Measurements from ENCODE around the gene APIP.
"Not testable (repeated sequence)": the region's sequence is repeated elsewhere in the genome, so short reads cannot be mapped to it uniquely, and the experiment has no call there.

The APIP gene

DNA sequence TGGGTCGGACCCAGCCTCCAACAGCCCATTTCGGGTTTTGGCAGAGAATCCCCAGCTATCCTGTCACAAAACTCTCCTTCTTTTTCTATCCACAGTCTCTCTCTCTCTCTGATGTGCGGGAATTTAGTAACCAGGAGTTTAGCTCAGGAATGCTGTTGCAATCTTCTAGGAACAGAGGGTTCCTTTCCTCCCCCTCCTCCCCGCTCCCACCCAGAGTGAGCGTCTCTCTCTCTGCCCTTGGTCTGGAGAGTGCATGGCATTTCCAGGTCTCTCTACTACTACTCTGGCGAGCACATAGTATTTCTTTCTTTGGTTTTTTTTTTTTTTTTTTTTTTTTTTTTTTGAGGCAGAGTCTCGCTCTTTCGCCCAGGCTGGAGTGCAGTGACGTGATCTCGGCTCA lies 17.7 kb downstream of the APIP start:
- Histone ChIP-seq H3K27me3 (ENCODE audit: insufficient read depth, low read depth, severe bottlenecking) (no peaks in the 10 kb centered on the region), H3K36me3 (peaks cover 3% of the 10 kb centered on the region; the same call in 1 of the 2 replicates), H3K27ac (no peak overlapping the region), H3K4me3 (ENCODE audit: low read depth, low read length) (no peak overlapping the region), H3K9me3 (ENCODE audit: severe bottlenecking) (peaks cover 37% of the 10 kb centered on the region)
- TF ChIP-seq, protein P1, sequence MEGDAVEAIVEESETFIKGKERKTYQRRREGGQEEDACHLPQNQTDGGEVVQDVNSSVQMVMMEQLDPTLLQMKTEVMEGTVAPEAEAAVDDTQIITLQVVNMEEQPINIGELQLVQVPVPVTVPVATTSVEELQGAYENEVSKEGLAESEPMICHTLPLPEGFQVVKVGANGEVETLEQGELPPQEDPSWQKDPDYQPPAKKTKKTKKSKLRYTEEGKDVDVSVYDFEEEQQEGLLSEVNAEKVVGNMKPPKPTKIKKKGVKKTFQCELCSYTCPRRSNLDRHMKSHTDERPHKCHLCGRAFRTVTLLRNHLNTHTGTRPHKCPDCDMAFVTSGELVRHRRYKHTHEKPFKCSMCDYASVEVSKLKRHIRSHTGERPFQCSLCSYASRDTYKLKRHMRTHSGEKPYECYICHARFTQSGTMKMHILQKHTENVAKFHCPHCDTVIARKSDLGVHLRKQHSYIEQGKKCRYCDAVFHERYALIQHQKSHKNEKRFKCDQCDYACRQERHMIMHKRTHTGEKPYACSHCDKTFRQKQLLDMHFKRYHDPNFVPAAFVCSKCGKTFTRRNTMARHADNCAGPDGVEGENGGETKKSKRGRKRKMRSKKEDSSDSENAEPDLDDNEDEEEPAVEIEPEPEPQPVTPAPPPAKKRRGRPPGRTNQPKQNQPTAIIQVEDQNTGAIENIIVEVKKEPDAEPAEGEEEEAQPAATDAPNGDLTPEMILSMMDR (IDR thresholded peaks at IDR 0.05; ENCODE audit: low read depth, low read length) = no peak
- no peak for DNase-seq

DNA sequence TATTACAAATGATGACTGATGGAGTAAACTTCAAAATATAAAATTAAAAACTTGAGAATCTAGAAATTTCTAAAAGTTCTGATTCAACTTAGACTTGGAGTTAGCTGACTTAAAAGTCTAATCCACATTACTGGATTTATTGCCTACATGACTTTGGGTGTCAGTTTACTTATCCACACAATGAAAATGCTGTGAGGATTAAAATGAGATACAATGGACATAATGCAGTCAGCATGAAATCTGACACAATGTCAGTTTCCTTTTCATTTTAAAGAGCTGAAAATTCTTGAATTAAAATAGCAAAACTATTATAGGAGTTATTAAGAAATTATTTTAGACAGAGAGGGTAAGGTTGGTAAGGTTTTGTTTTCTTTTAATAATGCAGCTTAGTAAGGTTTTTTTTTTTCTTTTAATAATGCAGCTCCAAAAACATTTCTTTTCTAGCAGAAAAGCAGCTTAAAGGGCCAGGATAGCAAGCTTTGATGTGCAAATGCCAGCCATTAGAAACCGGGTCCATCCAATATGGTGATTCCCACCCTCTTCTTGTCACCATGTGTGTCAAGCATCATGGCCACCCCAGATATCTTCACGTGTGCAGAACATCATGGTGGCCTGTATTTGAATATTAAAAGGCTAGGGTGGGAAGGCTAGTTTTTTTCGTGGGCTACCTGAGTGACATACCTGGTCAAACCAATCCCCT lies 18.9 kb downstream of the APIP start:
- Histone ChIP-seq H3K4me3 (ENCODE audit: low read depth, low read length) (no peak overlapping the region), H3K27ac (no peak overlapping the region), H3K36me3 (peaks cover 3% of the 10 kb centered on the region; the same call in 1 of the 2 replicates), H3K27me3 (ENCODE audit: insufficient read depth, low read depth, severe bottlenecking) (no peaks in the 10 kb centered on the region), H3K9me3 (ENCODE audit: severe bottlenecking) (peaks cover 33% of the 10 kb centered on the region)
- DNase-seq = no peak
- TF ChIP-seq, protein P1 (IDR thresholded peaks at IDR 0.05; ENCODE audit: low read depth, low read length) = no peak

DNA sequence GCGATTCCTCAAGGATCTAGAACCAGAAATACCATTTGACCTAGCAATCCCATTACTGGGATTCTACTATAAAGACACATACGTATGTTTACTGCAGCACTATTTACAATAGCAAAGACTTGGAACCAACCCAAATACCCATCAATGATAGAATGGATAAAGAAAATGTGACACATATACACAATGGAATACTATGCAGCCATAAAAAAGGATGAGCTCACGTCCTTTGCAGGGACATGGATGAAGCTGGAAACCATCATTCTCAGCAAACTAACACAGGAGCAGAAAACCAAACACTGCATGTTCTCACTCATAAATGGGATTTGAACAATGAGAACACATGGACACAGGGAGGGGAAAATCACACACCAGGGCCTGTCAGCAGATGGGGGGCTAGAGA lies 20.0 kb downstream of the APIP start:
- H3K27ac ChIP-seq; H3K4me3 ChIP-seq (ENCODE audit: low read depth, low read length); H3K27me3 ChIP-seq (ENCODE audit: insufficient read depth, low read depth, severe bottlenecking); H3K36me3 ChIP-seq; DNase-seq: not testable (repeated sequence)
- peaks cover 27% of the 10 kb centered on the region for H3K9me3 ChIP-seq (ENCODE audit: severe bottlenecking)

DNA sequence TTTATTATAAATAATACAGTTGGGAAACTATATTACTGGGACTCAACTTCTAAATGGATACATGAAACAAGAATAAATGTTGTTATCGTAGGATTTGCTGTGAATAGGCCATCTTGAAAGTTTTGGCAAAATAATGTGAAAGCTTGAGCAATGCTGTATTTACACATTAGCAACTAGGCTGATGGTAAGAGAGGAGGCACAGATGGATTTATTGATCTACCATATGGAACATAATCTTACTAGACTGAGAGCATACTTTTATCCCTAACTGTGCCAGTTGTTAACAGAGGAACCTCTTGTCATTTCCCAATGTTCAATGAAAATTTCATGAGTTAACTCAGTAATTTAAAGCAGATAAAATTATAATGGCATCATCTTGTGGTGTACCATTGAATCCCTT lies 22.8 kb downstream of the APIP start:
- Histone ChIP-seq H3K4me3 (ENCODE audit: low read depth, low read length) (no peak overlapping the region), H3K27ac (no peak overlapping the region), H3K36me3 (no peaks in the 10 kb centered on the region), H3K9me3 (ENCODE audit: severe bottlenecking) (peaks cover 4% of the 10 kb centered on the region), H3K27me3 (ENCODE audit: insufficient read depth, low read depth, severe bottlenecking) (no peaks in the 10 kb centered on the region)
- TF ChIP-seq, protein P1 (IDR thresholded peaks at IDR 0.05; ENCODE audit: low read depth, low read length) = no peak
- DNase-seq = no peak

DNA sequence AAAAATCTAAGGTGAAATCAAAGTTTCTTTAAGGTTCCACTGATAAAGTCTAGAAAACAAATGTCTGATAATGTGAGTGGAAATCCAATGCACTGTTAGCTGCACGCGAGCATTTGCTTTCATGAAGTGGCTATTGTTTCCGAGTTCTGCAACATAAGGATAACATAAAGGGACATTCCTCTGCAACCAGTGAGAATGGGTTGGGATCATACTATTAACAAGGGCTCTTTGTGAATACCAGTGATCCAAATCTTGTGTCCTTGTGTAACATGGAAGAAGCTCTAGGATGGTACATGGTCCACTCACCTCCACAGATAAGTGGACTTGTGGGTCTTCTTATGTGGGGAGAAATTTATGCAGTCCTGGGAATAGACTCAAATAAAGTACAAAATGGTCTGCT lies 24.6 kb downstream of the APIP start:
- Histone ChIP-seq H3K27me3 (ENCODE audit: insufficient read depth, low read depth, severe bottlenecking) (no peaks in the 10 kb centered on the region), H3K27ac (no peak overlapping the region), H3K36me3 (no peaks in the 10 kb centered on the region; the same call in 1 of the 2 replicates), H3K4me3 (ENCODE audit: low read depth, low read length) (no peak overlapping the region), H3K9me3 (ENCODE audit: severe bottlenecking) (peaks cover 4% of the 10 kb centered on the region)
- TF ChIP-seq, protein P1 (IDR thresholded peaks at IDR 0.05; ENCODE audit: low read depth, low read length) = no peak
- no peak for DNase-seq

DNA sequence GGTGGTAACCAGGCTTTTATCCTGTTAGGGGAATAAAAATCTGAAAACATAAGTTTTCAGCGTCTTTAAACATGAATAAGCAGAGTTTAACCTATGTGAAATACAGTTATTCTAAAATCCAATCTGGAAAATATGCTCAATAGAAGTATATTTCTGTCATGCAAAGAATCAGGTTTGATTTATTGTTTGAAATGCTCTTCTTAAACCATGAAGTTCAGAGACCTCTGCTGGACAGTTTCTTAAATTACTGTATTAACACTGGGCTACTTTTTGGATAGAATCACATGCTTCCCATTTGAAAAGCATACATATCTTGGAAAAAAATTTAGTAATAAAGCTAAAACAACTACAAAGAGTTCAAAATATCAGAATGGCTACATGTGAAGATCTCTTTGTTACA lies 25.4 kb downstream of the APIP start:
- no peaks in the 10 kb centered on the region for H3K9me3 ChIP-seq (ENCODE audit: severe bottlenecking)
- TF ChIP-seq, protein P1 (IDR thresholded peaks at IDR 0.05; ENCODE audit: low read depth, low read length) = no peak
- no peaks in the 10 kb centered on the region for H3K27me3 ChIP-seq (ENCODE audit: insufficient read depth, low read depth, severe bottlenecking)
- H3K36me3 ChIP-seq = no peaks in the 10 kb centered on the region; the same call in none of the 2 replicates
- no peak overlapping the region for H3K4me3 ChIP-seq (ENCODE audit: low read depth, low read length)
- no peak overlapping the region for H3K27ac ChIP-seq
- no peak for DNase-seq

Measured in WERI-Rb-1 (cell line).